Ovary (tissue), 3 donors: ENCODE data around the gene PCDHGC5.

ENCODE experiments used
- EP300 ChIP-seq: sonication (generic); formaldehyde crosslinking; IDR thresholded peaks from one replicate; pipeline ENCODE4 v1.6.1; 2017; ENCODE audit warnings: antibody characterized with exemption
- POLR2A ChIP-seq: fragments of 450-650 bp; IDR thresholded peaks from one replicate; pipeline ENCODE4 v1.6.1; 2017; ENCODE audit warnings: antibody characterized with exemption, mild to moderate bottlenecking, moderate library complexity
- TF ChIP-seq, protein P1 (sequence below), 3 donors: fragments of 450-650 bp in 2 of 3; fragments of 200-600 bp in 1 of 3; IDR thresholded peaks; one replicate each; pipeline versions ENCODE4 v1.5.1 to v1.8.0; 2016 to 2022; ENCODE audit warnings: antibody characterized with exemption in 3 of 3, mild to moderate bottlenecking in 1 of 3
- donor health status: DM: no; HTN: no; CAD: no.

DNA sequence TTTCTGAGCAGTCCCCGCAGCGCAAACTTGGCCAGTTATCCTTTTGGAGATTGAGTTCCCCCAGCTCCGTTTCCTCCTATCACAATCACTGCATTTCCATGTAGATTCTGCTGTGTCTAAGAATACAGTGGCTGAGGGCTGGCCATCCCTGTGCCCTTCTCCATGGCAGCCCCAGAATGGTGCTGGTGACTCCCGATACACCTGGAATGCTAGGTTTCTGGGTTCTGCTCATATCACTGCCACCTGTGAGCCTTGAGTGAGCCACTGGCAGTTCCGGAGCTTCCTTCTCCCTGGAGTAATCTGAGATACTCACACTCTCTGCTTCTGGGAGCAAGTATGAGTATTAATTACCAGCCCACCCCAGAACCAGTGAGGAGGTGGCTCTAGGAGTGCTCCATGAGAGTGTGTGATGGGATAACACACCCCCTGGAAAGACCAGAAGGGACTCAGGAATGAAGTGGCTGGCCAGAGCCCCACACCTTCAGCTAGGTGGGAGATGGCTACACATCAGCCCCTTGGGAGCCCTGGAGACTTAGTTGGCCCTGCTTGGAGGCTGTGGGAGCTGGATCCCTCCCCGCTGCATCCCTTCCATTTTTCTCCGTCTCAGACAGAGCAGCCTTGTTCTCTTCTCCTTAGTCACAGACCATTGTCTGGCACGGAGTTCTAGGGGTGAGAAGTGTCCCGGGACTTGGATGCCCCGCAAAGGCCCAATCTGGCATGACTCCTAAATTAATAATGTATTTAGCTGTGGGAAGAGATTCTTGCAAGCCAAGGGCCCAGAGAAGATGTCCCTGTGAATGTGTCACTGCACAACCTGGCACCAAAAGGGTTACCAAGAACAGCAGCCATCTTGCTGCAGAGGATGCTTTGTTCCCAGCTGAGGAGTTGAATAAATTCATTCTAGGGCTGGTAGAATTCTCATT, 4.9 kb downstream of the PCDHGC5 start:
- TF ChIP-seq, protein P1, sequence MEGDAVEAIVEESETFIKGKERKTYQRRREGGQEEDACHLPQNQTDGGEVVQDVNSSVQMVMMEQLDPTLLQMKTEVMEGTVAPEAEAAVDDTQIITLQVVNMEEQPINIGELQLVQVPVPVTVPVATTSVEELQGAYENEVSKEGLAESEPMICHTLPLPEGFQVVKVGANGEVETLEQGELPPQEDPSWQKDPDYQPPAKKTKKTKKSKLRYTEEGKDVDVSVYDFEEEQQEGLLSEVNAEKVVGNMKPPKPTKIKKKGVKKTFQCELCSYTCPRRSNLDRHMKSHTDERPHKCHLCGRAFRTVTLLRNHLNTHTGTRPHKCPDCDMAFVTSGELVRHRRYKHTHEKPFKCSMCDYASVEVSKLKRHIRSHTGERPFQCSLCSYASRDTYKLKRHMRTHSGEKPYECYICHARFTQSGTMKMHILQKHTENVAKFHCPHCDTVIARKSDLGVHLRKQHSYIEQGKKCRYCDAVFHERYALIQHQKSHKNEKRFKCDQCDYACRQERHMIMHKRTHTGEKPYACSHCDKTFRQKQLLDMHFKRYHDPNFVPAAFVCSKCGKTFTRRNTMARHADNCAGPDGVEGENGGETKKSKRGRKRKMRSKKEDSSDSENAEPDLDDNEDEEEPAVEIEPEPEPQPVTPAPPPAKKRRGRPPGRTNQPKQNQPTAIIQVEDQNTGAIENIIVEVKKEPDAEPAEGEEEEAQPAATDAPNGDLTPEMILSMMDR (IDR thresholded peaks at IDR 0.05), result no peak
- no peak for TF ChIP-seq POLR2A
- no peak for TF ChIP-seq EP300
